ENCODE measurements around the gene AZI2.
A peak's percentile ranks its signal among the peaks of the same experiment; 100 is the strongest.

Gene AZI2

GRCh38 chr3:28348629-28349468, at the start of gene AZI2, which contains the start of gene ZCWPW2:
AZI2 (minus strand) TSS chr3:28348824; CDS start chr3:28340617, 8,207 bp downstream.
ZCWPW2 (plus strand) TSS chr3:28348721; CDS start chr3:28413069, 64,348 bp downstream.
- H3K4me3 ChIP-seq (replicated peaks; ENCODE audit: low read depth, low read length), result peak within 1 kb of the TSS; percentile 87
- peak; percentile 82 for DNase-seq (ENCODE audit: extremely low read depth, low read depth)
- no peak for TF ChIP-seq CTCF (IDR thresholded peaks at IDR 0.05; ENCODE audit: low read depth, low read length, missing control alignments)

GRCh38 chr3:28388978-28389377, 40.4 kb upstream of the AZI2 start:
- TF ChIP-seq CTCF (IDR thresholded peaks at IDR 0.05; ENCODE audit: low read depth, low read length, missing control alignments), result no peak
- H3K4me3 ChIP-seq (replicated peaks; ENCODE audit: low read depth, low read length), result no peak overlapping the region
- no peak for DNase-seq (ENCODE audit: extremely low read depth, low read depth)

- no peak for TF ChIP-seq CTCF (IDR thresholded peaks at IDR 0.05; ENCODE audit: low read depth, low read length, missing control alignments)
- no peak overlapping the region for H3K4me3 ChIP-seq (replicated peaks; ENCODE audit: low read depth, low read length)
- DNase-seq (ENCODE audit: extremely low read depth, low read depth), result no peak
Observed at GRCh38 chr3:28386049-28386448, 37.4 kb upstream of the AZI2 start.

- TF ChIP-seq CTCF (IDR thresholded peaks at IDR 0.05; ENCODE audit: low read depth, low read length, missing control alignments), result no peak
- no peak overlapping the region for H3K4me3 ChIP-seq (replicated peaks; ENCODE audit: low read depth, low read length)
- no peak for DNase-seq (ENCODE audit: extremely low read depth, low read depth)
Observed at GRCh38 chr3:28376424-28376823, 27.8 kb upstream of the AZI2 start.

- no peak for DNase-seq (ENCODE audit: extremely low read depth, low read depth)
Observed at GRCh38 chr3:28349469-28350000, 911 bp upstream of the AZI2 start.

GRCh38 chr3:28348265-28348628, 377 bp downstream of the AZI2 start:
- no peak for TF ChIP-seq CTCF (IDR thresholded peaks at IDR 0.05; ENCODE audit: low read depth, low read length, missing control alignments)
- DNase-seq (ENCODE audit: extremely low read depth, low read depth), result no peak
- peak overlapping the region; percentile 87 for H3K4me3 ChIP-seq (replicated peaks; ENCODE audit: low read depth, low read length)

More at GRCh38 chr3:28349469-28350000, 911 bp upstream of the AZI2 start:
- TF ChIP-seq CTCF (IDR thresholded peaks at IDR 0.05; ENCODE audit: low read depth, low read length, missing control alignments), result no peak
- H3K4me3 ChIP-seq (replicated peaks; ENCODE audit: low read depth, low read length), result peak overlapping the region; percentile 87

Measured in HFF-Myc (cell line).